Umbilical cord (tissue), 2 donors: ENCODE measurements around the gene PREX1. TPM values are rescaled to one million over a fixed set of nuclear protein-coding genes. Genes with fewer than 3 reads are reported as not detected.
"Not testable (repeated sequence)": the region's sequence is repeated elsewhere in the genome, so short reads cannot be mapped to it uniquely, and the experiment has no call there.

Experiments
- DNase-seq: peaks from one replicate; pipeline ENCODE4 v3.0.0-alpha.2; 2015; ENCODE audit warnings: low spot score
- total RNA-seq: library from RNA; depleted of rRNA; stranded (reverse); fragments of >200 nt; gene quantifications from one replicate; pipeline ENCODE4 v1.2.3, GENCODE V29; 2014; ENCODE audit warnings: low replicate concordance; ENCODE audit not compliant: insufficient read depth

PREX1 gene
- total RNA-seq, 1 donor from 2014 or later = 6.5 TPM

- peak; percentile 18 for DNase-seq
These were observed 53.9 kb downstream of the PREX1 start for GRCh38 chr20:48773837-48774418.

- peak; percentile 50 for DNase-seq
These were observed 55.4 kb downstream of the PREX1 start for GRCh38 chr20:48772183-48772976.

- no peak for DNase-seq
These were observed 56.3 kb downstream of the PREX1 start for GRCh38 chr20:48771542-48771941.

GRCh38 chr20:48770700-48771442 lies 56.9 kb downstream of the PREX1 start:
- DNase-seq = no peak

GRCh38 chr20:48769069-48769983 lies 58.5 kb downstream of the PREX1 start:
- DNase-seq = no peak

- no peak for DNase-seq
These were observed 60.5 kb downstream of the PREX1 start for GRCh38 chr20:48766961-48767960.

- no peak for DNase-seq
These were observed 61.6 kb downstream of the PREX1 start for GRCh38 chr20:48766205-48766604.

GRCh38 chr20:48765359-48765758 lies 62.4 kb downstream of the PREX1 start:
- no peak for DNase-seq

GRCh38 chr20:48763216-48763914 lies 64.4 kb downstream of the PREX1 start:
- no peak for DNase-seq

- no peak for DNase-seq
These were observed 65.9 kb downstream of the PREX1 start for GRCh38 chr20:48761874-48762273.

- no peak for DNase-seq
These were observed 66.6 kb downstream of the PREX1 start for GRCh38 chr20:48761023-48761785.

GRCh38 chr20:48760403-48760983 lies 67.3 kb downstream of the PREX1 start:
- DNase-seq = peak; percentile 12

GRCh38 chr20:48759631-48760245 lies 68.1 kb downstream of the PREX1 start:
- no peak for DNase-seq

GRCh38 chr20:48758206-48758820 lies 69.5 kb downstream of the PREX1 start:
- DNase-seq = no peak

- not testable (repeated sequence) for DNase-seq
These were observed 71.0 kb downstream of the PREX1 start for GRCh38 chr20:48756774-48757173.

GRCh38 chr20:48754292-48754691 lies 73.5 kb downstream of the PREX1 start:
- no peak for DNase-seq

GRCh38 chr20:48752963-48753362 lies 74.8 kb downstream of the PREX1 start:
- DNase-seq = no peak

- DNase-seq = no peak
These were observed 75.9 kb downstream of the PREX1 start for GRCh38 chr20:48751871-48752270.
